ENCODE measurements around the gene PYCARD.
"Not testable (repeated sequence)": the region's sequence is repeated elsewhere in the genome, so short reads cannot be mapped to it uniquely, and the experiment has no call there.

The PYCARD gene

DNA sequence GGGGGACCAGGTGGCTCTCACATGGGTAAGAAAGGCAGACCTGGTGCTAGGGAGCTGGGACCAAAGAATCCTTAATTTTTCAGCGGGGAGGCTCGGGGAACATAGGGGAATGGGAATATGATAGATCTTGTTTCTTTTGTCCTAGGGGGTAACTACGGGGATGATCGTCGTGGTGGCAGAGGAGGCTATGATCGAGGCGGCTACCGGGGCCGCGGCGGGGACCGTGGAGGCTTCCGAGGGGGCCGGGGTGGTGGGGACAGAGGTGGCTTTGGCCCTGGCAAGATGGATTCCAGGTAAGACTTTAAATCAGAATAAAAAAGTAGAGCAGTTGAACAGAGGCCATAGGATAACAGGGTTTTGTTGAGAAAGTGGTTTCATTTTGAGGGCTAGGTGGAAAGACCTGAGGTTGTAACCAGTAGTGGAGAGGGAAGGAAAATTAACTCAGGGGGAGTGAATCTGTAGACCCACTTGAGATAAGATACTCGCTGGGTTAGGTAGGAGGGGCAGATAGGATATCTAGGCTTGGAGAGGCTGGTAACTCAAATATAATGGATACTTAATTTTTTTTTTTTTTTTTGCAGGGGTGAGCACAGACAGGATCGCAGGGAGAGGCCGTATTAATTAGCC, 11.6 kb downstream of the PYCARD start:
- no peak for DNase-seq (ENCODE audit: low spot score)

DNA sequence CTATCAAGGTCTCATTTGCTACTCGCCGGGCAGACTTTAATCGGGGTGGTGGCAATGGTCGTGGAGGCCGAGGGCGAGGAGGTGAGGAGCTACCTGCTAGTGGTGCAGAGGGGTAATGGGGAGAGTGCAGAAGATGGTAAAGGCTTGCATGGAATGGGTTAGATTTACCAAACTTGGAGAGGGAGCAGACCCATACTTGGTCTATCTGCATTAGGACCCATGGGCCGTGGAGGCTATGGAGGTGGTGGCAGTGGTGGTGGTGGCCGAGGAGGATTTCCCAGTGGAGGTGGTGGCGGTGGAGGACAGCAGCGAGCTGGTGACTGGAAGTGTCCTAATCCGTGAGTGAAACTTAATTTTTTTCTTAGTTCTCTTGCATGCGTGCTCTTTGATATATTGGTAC, 12.5 kb downstream of the PYCARD start:
- no peak for DNase-seq (ENCODE audit: low spot score)

DNA sequence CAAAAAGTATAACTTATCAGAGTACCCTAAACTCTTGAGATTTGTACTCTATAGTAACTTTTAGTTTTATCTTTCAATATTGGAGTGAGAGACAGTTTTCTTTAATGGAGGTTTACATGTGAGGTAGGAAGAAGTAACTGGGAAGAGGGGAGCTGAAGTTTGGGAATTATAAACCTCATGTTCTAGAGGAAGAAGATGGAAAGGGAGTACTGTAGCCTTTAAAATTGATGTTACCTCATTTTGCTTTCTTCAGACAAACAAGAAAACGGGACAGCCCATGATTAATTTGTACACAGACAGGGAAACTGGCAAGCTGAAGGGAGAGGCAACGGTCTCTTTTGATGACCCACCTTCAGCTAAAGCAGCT, 13.2 kb downstream of the PYCARD start:
- no peak for DNase-seq (ENCODE audit: low spot score)

DNA sequence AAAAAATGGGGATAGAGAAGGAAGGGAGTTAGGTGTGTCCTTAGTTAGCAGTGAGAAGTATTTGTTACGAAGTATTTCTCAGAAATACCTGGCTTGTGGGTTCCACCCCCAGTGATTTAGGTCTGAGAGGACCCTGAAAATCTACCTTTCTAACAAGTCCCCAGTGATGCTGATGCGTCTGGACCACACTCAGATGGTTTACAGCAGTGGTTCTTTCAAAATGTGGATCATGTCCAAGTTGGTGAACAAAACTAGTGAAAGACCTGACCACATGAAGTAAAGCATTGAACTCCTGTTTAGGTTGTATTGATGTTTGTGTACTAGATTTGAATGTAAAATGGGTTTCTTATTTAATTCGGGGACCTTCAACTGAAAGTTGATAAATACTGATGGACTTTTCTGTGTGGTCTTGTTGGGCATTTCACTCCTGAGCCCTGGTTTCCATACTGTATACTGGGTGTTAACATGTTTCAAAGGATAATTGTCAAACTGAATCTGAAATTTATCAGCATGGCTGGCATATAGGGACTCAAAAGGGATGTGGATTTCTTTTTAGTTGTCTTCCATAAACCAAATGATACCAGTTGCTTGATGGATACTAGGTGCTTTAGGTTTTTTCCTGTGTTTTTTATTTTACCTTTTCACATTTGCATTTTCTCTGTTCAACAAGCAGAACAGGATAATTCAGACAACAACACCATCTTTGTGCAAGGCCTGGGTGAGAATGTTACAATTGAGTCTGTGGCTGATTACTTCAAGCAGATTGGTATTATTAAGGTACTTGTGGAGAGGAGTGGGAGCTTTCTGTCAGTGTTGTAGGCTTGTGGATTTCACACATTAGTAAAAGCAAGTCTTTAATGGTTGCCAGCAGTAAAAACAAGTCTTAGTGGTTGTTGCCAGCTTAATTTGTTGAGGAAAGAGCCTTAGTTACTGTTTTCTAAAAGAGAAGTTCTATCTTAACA, 13.8 kb downstream of the PYCARD start:
- no peak for DNase-seq (ENCODE audit: low spot score)

DNA sequence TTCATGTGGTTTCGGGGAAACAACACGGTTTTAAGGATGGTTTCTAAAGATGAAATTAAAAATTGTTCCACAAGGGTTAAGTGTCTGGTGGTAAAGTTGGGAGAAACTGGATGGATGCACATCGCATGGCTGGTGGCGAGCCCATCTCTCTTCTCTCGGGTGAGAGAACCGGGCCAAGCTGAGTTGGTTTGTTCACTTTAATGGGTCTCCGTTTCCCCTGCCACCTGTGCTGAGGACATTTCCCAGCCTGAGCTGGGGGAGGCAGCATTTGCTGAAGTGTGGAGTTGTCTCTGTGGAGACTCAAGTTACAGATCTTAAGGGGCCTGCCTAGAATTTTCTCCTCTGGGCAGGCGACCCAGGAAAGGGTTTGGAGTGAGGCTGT, 14.8 kb downstream of the PYCARD start:
- DNase-seq (ENCODE audit: low spot score): no peak

DNA sequence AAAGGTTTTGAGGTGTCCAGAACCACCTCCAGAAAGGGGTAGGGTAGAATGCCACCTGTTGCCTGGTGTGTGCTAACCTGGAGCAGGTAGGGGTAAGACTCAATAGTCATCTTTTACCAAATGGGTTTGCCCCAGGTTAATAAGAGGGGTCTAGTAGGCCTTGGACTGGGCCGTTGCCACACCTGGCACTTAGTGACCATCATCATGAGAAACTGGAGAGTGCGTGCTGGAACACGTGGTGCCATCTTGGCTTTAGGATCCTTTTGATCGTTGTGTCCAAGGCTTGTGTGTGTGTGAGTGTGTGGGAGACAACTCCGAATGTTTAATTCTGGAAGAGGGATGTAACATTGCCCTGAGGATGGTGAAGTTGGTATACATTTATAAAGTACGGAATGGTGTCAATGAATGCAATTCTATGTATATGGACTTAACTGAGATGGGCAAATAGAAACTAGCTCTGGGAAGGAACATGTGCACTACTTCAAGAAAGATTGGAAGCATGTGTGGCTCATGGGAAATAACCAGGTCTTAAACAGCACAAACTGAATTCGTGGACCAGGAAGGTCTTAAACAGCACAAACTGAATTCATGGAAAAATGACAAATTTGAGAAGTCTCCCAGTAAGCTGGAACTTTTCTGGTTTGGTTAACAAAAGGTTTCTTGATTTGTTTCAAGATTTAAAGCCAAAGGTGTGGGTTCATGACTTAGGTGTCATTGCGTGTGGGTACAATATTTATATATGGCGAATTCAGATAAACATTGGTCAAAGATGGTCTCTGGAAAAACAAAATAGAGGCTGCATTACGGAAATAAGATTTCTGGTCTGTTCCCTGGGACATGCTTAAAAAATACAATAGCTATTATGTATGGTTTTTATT, 15.4 kb downstream of the PYCARD start:
- no peak for DNase-seq (ENCODE audit: low spot score)

DNA sequence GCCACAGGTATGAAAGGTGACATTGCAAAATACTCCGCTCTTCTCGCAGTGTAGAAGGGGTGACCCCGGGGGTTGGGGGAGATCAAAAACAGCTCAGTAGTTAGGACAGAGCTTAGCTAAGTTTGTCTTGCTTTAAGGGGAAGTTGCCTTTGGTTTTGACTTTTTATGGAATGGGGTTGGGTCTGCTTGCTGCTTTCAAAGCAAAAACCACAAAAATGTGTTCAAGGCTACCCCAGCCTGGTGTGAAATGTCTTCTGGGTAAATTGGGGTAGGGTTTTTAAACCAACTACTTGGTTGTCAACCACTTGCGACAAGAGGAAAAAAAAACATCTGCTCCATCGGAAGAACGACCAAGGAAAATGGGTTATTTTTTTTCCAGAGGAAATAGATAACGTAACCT, 16.4 kb downstream of the PYCARD start:
- no peak for DNase-seq (ENCODE audit: low spot score)

DNA sequence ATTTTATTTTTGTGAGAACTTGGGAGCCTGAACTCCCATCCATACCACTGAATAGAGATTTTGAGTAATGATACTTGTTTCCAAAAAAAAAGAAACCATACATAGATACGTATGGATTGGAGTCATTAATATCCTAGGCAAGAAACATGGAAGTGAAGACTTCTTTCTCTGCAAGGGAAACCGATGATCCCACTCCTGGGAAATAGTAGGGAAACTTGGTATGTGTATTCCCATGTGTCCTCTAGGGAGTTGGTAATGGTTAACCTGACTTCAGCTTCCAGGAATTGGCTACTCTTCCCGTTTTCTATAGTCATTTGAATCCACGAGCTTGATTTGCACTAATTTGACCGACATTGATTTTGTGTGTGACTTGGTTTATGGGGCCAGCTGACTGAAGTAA, 17.2 kb downstream of the PYCARD start:
- no peak for DNase-seq (ENCODE audit: low spot score)

DNA sequence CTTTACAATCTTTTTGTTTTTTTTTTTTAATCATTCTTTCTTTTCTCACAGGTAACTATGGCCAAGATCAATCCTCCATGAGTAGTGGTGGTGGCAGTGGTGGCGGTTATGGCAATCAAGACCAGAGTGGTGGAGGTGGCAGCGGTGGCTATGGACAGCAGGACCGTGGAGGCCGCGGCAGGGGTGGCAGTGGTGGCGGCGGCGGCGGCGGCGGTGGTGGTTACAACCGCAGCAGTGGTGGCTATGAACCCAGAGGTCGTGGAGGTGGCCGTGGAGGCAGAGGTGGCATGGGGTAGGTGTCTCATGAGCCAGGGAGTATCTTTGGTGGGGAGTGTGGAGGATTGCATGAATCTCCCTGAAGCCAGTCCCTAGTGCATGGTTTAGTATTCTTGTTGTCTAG, 17.7 kb downstream of the PYCARD start:
- no peak for DNase-seq (ENCODE audit: low spot score)

DNA sequence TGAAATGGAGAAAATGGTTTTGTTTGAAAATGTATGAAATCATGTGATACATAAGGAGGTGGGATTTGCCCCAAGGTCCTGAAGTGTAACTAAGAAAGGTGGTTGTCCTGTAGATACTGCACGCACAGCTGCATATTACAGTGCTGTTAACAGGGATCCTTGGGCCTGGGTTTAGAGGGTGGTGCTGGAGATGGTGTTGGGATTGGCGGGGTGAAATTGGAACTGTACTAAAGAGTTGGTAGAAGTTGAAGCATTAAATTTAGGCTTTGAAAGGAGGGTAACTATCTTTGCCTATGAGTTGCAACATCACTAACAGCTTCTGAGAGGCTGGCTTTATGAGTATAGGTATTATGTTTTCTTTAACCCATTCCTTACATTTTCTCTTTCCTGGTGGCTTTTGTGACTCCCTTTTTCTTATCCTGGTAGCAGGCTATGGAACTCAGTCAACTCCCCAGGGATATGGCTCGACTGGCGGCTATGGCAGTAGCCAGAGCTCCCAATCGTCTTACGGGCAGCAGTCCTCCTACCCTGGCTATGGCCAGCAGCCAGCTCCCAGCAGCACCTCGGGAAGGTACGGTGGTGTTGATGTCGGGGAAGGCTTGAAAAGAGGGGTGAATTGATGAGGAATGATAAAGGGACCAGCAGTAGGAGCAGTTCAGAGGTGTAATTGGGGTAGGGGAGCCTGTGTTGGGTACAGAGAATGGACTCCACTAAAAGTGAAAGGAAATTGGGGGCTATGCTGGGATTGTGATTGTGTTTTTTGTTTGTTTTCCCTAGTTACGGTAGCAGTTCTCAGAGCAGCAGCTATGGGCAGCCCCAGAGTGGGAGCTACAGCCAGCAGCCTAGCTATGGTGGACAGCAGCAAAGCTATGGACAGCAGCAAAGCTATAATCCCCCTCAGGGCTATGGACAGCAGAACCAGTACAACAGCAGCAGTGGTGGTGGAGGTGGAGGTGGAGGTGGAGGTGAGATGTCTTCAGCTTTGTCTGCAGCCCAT, 18.8 kb downstream of the PYCARD start:
- DNase-seq (ENCODE audit: low spot score): no peak

DNA sequence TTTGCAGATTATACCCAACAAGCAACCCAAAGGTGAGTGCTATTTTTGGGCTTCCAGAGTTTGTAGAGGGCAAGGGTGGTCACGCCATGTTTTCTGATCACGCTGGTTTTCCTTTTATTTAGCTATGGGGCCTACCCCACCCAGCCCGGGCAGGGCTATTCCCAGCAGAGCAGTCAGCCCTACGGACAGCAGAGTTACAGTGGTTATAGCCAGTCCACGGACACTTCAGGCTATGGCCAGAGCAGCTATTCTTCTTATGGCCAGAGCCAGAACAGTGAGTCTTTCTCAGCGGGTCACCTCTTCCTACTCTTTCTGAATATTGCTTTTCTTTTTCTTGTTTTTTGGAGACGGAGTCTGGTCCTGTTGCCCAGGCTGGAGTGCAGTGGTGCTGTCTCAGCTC, 20.2 kb downstream of the PYCARD start:
- DNase-seq (ENCODE audit: low spot score): no peak

DNA sequence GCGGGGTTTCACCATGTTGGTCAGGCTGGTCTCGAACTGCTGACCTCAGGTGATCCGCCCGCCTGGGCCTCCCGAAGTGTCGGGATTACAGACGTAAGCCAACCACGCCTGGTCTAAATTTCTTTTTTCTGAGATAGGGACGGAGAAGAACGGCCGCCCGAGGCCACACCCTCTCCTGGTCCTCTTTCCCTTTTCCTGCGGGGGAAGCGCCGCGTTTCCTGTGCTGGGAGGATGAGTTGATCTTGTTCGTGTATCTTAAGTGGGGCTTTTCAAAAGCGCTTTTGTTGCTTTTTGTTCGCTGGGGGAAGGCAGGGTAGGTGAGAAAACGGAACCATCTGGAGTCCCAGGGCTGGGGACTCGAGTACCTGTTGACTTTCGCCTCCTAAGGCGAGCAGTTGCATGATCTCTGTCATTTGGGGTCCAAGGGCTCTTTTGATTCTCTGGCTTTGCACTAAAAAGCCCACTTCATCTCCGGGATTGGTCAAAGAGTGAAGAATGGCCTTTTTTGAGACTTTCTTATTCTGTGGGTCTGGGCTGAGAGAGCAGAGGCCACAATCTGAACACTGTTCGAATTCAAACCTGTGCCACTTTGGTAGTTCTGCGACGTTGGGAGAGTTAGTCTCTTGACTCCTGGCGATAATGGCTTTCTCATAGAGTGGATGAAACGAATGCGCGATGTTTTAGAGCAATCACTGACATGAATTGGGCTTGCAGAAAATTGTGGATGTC, 21.3 kb downstream of the PYCARD start:
- peak; percentile 43 for DNase-seq (ENCODE audit: low spot score)

DNA sequence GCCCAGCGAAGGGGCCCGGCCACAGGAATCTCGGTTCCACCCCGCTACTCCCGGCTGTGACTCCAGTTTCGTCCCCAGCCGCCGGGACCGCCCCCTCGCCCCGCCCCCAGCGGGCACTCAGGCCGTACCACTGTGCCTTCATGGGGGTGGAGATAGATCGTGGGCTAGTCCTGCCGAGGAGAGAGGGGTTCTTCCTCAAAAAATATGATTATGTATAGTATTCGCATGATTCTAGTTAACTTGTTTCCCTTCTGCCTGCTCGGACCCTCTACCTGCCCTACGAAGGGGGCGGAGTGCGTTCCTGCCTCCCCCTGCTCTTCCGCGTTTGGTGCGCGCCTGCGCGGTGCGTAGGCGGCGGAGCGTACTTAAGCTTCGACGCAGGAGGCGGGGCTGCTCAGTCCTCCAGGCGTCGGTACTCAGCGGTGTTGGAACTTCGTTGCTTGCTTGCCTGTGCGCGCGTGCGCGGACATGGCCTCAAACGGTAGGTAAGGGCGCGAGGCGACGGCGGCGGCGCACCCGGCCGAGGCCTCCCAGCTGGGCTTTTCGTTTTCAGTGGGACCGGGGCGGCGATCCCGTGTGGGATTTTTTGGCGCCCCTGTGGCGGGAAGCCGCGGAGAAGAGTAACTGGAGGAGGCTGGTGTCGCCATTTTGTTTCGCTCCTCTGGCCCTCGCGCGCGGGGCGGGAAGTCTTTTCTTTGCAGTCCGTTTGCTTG, 22.7 kb downstream of the PYCARD start, which contains the start of gene FUS:
FUS (plus strand) TSS at position 393 of the 713 bp plus-strand sequence; CDS start at position 469, 76 bp downstream.
- peak; percentile 98 for DNase-seq (ENCODE audit: low spot score)

DNA sequence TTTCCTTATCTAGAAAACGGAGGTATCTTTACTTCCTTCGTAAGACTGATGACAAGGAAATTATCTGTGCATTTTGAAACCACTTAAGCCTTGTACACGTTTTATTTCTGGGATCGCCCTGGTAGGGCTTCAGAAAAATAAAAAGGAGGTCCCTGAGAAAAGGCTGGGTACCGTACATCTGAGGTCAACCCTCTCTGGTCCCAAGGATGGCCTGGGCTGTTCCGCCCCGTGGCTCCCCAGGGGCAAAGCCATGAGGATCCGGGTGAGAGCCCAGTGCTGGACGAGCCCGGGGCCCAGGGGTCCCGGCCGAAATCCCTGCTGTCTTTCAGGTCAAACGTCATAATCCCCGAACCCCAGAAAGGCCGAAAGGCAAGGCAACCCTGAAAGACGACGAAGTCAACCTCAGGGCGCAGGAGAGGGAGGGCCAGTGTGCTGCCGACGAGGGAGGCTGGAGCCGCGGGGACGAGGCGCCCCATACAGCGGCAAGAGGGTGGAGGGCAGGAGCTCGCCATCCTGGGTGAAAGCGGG, 23.3 kb downstream of the PYCARD start:
- peak; percentile 45 for DNase-seq (ENCODE audit: low spot score)

DNA sequence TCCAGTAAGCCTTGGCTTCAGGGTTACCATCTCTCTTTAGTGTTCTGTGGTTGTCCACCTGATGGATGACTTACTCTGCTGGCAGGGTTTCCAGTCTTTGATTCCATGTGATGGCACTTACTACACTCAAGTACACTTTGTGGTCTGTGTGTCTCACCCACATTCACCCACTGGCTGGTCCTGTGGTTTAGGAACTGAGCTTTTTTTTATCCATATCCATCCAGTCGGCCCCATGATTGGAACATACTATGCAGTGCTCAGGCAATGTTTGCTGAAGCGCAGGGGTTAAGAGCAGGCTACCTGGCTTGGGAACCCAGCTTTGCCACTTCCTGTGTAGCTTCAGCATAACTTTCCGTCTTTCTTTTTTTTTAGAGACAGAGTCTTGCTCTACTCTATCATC, 25.4 kb downstream of the PYCARD start:
- DNase-seq (ENCODE audit: low spot score): no peak

DNA sequence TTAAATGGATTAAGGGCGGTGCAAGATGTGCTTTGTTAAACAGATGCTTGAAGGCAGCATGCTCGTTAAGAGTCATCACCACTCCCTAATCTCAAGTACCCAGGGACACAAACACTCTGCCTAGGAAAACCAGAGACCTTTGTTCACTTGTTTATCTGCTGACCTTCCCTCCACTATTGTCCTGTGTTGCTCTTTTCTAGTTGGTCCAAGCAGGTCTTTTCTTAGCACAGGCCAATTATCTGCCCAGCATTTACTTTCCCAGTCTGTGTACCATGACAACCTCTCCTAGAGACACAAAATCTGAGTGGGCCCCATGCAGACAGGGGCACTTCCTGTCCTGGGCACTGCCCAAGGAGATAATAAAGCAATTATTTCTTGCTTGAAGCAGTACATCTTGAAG, 32.5 kb downstream of the PYCARD start:
- DNase-seq (ENCODE audit: low spot score): not testable (repeated sequence)

DNA sequence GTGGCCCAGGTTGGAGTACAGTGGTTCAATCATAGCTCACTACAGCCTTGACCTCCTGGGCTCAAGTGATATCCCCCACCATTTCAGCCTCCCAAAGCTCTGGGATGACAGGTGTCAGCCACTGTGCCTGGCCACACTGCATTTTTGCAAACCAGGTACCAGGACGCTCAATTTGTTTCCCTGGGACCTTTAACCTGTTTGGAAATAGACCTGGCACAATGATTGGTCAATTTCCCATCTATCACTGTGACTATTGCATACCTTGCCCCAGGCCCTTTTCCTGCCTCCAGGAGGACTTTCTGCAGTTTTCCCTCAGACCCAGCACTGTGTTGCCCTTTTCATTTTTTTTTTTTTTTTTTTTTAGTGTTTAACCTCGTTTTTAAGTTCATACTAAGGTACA, 33.7 kb downstream of the PYCARD start:
- no peak for DNase-seq (ENCODE audit: low spot score)

DNA sequence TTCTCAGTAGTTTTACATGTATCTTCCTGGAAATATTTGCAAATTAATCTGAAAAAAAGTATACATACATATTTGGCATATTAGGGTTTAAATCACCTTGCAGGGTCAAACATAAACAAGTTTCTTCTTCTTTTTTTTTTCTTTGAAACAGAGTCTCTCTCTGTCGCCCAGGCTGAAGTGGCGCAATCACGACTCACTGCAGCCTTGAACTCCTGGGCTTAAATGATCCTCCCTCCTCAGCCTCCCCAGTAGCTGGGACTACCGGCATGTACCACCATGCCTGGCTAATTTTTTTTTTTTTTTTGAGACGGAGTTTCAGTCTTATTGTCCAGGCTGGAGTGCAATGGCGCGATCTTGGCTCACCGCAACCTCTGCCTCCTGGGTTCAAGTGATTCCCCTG, 35.2 kb downstream of the PYCARD start:
- no peak for DNase-seq (ENCODE audit: low spot score)

DNA sequence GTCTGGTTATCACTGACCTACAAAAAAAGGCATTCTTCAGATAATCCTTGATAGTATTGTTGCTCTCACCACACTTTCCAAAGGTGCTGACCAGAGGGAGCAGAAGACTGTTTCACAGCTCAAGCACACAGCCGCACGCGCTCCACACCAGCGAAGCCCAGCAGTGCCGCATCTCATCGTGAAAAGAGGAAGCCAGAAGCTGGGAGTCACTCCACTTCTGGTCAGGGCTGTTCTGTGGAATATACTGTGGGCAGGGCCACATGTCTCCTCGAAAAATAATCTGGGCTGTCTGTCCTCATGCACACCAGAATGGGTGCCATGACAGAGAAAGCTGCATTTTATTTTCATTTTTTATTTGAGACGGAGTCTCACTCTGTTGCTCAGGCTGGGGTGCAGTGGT, 45.4 kb downstream of the PYCARD start:
- DNase-seq (ENCODE audit: low spot score): no peak

Measured in AG20443 (cell line).